GM12892 (cell line): Measurements from ENCODE around the gene UGT8.

Experiments used
- POLR2A ChIP-seq: IDR thresholded peaks from 2 replicates; pipeline ENCODE4 v1.6.1; 2011; ENCODE audit warnings: low read depth, low read length, control low read depth
- POLR2AphosphoS5 ChIP-seq: IDR thresholded peaks from 2 replicates; pipeline ENCODE4 v1.6.1; 2011; ENCODE audit warnings: low read depth, low read length, control low read depth

GRCh38 chr4:114595207-114595606, 3.4 kb upstream of the UGT8 start:
- TF ChIP-seq POLR2A (no peak), POLR2AphosphoS5 (no peak)
